IPS DF 4.7 (cell line): ENCODE data around the gene ATR.
"Not testable (repeated sequence)": the region's sequence is repeated elsewhere in the genome, so short reads cannot be mapped to it uniquely, and the experiment has no call there.

Experiments
- DNase-seq: peaks from one replicate; pipeline ENCODE4 v3.0.0-alpha.2; 2013; ENCODE audit warnings: low spot score; ENCODE audit errors: extremely low read depth

Gene ATR

GRCh38 chr3:142450189-142450588 lies 128.3 kb downstream of the ATR start:
- DNase-seq, result no peak

DNA sequence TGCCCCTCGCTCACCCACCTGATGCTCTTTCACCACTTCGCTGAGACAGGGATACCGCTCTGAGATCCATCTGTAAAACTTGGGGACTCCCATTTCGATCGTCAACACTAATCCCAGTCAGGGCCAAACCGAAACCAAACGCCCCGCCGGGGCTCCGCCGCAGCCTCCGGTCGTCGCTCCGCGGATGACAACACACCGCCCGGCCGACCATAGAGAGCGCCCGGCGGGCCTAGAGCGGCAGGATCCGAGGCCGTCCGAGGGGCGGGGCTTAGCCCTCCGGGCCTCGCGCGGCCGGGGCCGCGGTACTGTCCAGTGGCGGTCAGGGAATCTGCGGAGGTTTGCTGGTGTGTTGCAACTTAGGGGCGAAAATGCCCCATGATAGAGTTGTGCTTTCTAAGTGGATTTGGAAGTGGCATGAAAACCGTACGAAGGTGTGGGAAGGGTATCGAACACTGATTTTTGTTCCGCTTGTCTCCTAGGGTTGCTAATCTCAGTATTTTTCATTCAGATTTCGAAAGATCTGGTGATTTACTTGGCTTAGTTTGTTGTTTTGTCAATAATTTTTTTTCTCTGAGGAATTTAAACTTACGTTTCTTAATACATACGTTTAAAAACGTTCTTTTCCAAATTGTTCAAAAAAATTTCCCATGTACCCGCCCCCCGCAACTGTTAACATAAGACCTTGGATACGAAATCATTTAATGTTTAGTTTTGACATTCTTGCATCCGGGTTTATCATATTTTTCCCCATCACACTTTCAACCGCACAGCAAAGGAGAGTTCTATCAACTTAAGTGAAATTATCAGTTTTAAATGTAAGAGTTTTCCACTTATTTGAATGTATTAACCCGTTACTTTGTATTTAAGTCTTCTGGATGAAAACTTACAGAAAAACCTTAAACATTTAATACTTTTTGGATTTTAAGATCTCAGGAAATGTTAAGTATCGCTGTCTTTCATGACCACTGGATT lies 130.4 kb downstream of the ATR start, which contains the start of gene XRN1:
TSS of gene XRN1 (minus strand) at position 186 of the 972 bp plus-strand sequence. CDS start at position 93, 93 bp downstream.
- peak; percentile 44 for DNase-seq

GRCh38 chr3:142447301-142447851 lies 131.2 kb downstream of the ATR start:
- DNase-seq, result no peak

- no peak for DNase-seq
Observed at GRCh38 chr3:142445816-142446254, 132.7 kb downstream of the ATR start.

GRCh38 chr3:142444343-142444742 lies 134.2 kb downstream of the ATR start:
- DNase-seq, result no peak

DNA sequence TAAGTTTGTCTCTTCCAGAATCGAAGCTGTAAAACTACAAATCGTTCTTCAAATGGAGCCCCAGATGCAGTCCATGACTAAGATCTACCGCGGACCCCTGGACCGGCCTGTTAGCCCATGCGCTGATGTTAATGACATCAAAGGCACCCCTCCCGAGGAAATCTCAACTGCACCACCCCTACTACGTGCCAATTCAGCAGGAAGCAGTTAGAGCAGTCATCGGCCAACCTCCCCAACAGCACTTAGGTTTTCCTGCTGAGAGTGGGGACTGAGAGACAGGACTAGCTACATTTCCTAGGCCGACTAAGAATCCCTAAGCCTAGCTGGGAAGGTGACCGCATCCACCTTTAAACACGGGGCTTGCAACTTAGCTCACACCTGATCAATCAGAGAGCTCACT lies 135.5 kb downstream of the ATR start:
- not testable (repeated sequence) for DNase-seq

GRCh38 chr3:142439499-142440220 lies 138.9 kb downstream of the ATR start:
- not testable (repeated sequence) for DNase-seq

DNA sequence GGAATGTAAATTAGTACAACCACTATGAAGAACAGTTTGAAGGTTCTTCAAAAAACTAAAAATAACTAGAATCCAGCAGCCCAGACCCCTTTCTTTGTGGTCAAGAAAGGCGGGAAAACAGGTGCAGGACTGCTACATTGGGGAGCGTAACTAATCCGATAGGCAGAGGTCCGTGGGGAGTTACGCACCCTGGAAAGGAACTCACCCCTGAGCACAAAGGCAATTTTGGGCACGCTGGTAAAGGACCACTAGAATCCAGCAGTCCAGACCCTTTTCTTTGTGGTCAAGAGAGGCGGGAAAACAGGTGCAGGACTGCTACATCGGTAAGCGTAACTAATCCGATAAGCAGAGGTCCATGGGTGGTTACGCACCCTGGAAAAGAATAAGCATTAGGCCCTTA lies 140.4 kb downstream of the ATR start:
- not testable (repeated sequence) for DNase-seq

GRCh38 chr3:142436951-142437585 lies 141.5 kb downstream of the ATR start:
- DNase-seq, result no peak

DNA sequence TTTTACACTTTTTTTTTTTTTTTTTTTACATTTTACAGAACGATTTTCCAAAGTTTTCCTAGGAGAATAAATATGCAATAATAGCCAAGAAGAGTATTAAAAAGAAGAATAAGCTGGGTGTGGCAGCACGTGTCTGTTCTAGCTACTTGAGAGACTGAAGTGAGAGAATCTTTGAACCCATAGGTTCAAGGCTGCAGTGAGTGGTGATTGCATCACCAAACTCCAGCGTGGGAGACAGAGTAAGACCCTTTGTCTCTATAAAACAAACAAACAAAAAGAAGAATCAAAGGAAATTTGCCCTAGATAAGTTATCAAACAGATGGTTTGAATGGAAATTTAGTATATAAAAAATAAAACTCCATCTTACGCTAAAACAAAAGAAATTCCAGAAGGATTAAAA lies 144.0 kb downstream of the ATR start:
- DNase-seq, result no peak

DNA sequence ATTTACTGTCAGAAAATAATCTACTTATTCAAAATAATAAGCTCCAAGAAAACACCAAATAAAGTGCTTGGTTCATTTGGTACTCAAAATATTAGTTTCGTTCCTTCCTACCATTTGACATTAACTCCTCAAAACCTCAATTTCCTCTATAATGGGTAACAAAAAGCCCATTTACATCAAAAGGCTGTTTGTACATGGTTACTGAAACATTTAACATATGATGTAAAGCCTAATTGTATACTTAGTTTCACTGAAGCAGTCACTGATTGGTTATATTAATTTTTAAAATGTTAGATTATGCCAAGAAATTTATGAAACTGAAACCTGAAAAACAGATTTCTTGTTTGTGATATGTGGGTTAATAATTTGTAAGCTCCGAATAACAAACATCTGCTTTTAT lies 145.4 kb downstream of the ATR start:
- DNase-seq, result no peak

- no peak for DNase-seq
Observed at GRCh38 chr3:142429582-142429981, 149.0 kb downstream of the ATR start.

GRCh38 chr3:142424754-142425153 lies 153.8 kb downstream of the ATR start:
- DNase-seq, result no peak

GRCh38 chr3:142418926-142419592 lies 159.5 kb downstream of the ATR start:
- DNase-seq, result no peak

GRCh38 chr3:142417302-142417701 lies 161.2 kb downstream of the ATR start:
- no peak for DNase-seq

GRCh38 chr3:142400537-142400936 lies 178.0 kb downstream of the ATR start:
- not testable (repeated sequence) for DNase-seq
